ENCODE measurements around the gene FAM90A26.
"Not testable (repeated sequence)": the region's sequence is repeated elsewhere in the genome, so short reads cannot be mapped to it uniquely, and the experiment has no call there.

FAM90A26 gene

GRCh38 chr4:9169791-9170459, at the start of gene FAM90A26:
FAM90A26 (plus strand) TSS chr4:9170409; CDS start chr4:9173173, 2,764 bp downstream.
- DNase-seq (ENCODE audit: low read depth in 3 of 3): not testable (repeated sequence)

- not testable (repeated sequence) for DNase-seq (ENCODE audit: low read depth in 3 of 3)
Observed at GRCh38 chr4:9122711-9123110, 47.5 kb upstream of the FAM90A26 start.

DNA sequence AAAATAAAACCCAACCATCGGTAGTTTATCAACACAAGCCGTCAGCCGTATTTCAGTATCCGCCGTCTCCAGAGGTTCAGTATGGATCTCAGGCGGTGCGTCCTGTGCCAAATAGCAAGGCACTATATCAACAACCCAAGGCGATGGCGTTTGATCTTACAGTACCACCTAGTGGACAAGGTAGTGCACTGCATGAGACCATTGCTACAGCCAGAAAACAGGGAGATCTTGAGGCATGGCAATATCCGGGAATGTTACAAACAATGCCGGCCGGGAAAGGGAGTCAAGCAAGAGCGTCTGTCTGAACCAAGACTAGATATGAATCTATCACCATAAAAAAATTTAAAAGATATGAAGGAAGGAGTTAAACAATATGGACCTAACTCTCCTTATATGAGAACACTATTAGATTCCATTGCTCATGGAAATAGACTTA, 46.6 kb upstream of the FAM90A26 start:
- DNase-seq (ENCODE audit: low read depth in 3 of 3): peak in 2 of 3 experiments; percentile 3 to 12

DNA sequence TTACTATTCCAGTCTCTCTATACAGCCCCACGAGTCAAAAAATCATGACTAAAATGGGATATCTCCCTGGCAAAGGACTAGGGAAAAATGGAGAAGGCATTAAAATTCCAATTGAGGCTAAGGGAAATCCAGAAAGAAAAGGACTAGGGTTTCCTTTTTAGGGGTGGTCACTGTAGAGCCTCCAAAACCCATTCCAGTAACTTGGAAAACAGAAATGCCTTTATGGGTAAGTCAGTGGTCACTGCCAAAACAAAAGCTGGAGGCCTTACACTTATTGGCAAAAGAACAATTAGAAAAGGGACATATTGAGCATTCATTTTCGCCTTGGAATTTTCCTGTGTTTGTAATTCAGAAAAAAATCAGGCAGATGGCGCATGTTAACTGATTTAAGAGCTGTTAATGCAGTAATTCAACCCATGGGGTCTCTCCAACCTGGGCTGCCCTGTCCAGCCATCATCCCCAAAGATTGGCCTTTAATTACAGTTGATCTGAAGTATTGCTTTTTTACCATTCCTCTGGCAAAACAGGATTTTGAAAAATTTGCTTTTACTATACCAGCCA, 44.5 kb upstream of the FAM90A26 start:
- DNase-seq (ENCODE audit: low read depth in 3 of 3): not testable (repeated sequence)

GRCh38 chr4:9131420-9131819, 38.8 kb upstream of the FAM90A26 start:
- DNase-seq (ENCODE audit: low read depth in 3 of 3): not testable (repeated sequence)

DNA sequence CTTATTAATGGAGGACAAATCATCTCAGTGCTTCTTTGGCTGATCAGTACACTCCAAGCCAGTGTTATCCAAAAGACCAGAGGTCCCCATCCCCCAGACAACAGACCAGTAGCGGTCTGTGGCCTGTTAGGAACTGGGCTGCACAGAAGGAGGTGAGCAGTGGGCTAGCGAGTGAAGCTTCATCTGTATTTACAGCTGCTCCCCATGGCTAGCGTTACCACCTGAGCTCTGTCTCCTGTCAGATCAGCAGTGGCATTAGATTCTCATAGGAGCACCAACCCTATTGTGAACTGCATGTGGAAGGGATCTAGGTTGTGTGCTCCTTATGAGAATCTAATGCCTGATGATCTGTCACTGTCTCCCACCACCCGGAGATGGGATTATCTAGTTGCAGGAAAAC, 37.4 kb upstream of the FAM90A26 start:
- DNase-seq (ENCODE audit: low read depth in 3 of 3): not testable (repeated sequence)

GRCh38 chr4:9134011-9134410, 36.2 kb upstream of the FAM90A26 start:
- not testable (repeated sequence) for DNase-seq (ENCODE audit: low read depth in 3 of 3)

DNA sequence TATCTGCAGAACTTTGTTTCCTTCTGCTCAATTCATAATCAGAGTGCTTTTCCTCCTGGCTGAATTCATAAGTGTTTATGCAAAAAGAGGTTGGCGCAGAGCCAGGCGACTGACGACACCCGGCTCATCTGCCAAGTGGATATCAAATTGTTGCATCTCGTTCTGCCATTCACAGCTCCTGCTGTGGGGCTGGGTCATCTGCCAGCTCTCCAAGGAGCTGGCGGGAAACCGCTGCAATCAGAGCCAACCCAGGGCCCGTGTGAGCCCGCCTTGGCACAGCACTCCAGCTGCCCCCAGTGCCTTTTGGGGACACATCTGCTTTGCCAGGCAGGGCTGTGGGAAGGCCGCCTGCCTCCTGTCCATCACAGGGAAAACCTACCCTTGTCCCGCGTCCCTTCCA, 35.7 kb upstream of the FAM90A26 start:
- DNase-seq (ENCODE audit: low read depth in 3 of 3): not testable (repeated sequence)

GRCh38 chr4:9141050-9141449, 29.2 kb upstream of the FAM90A26 start:
- not testable (repeated sequence) for DNase-seq (ENCODE audit: low read depth in 3 of 3)

DNA sequence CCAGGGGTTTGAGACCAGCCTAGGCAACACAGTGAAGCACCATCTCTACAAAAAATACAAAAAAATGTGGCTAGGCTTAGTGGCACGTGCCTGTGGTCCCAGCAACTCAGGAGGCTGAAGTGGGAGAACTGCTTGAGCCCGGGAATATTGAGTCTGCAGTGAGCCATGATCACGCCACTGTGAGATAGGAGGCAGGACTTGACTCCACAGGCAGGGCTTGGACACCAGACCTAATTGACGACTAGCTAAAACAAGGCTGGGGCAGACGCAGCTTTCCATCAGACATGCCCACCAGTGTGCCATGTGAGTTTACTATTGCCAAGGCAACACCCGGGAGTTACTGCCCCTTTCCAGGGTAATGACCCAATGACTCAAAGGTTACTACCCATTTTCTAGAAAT, 27.4 kb upstream of the FAM90A26 start:
- DNase-seq (ENCODE audit: low read depth in 3 of 3): not testable (repeated sequence)

- no peak for DNase-seq (ENCODE audit: low read depth in 3 of 3)
Observed at GRCh38 chr4:9143421-9144080, 26.7 kb upstream of the FAM90A26 start.

- no peak for DNase-seq (ENCODE audit: low read depth in 3 of 3)
Observed at GRCh38 chr4:9146967-9147366, 23.2 kb upstream of the FAM90A26 start.

DNA sequence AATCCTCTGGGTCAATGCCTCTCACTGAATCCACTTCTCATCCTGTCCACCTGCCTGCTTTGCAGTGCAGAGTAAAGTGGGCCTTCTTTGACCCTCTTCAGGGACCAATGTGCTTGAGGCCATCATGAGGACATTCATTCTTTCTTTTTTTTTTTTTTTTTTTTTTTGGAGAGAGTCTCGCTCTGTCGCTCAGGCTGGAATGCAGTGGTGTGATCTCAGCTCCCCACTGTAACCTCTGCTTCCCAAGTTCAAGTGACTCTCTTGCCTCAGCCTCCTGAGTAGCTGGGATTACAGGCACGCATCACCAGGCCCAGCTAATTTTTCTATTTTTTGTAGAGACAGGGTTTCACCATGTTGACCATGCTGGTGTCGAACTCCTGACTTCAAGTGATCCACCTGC, 22.8 kb upstream of the FAM90A26 start:
- DNase-seq (ENCODE audit: low read depth in 3 of 3): not testable (repeated sequence)

DNA sequence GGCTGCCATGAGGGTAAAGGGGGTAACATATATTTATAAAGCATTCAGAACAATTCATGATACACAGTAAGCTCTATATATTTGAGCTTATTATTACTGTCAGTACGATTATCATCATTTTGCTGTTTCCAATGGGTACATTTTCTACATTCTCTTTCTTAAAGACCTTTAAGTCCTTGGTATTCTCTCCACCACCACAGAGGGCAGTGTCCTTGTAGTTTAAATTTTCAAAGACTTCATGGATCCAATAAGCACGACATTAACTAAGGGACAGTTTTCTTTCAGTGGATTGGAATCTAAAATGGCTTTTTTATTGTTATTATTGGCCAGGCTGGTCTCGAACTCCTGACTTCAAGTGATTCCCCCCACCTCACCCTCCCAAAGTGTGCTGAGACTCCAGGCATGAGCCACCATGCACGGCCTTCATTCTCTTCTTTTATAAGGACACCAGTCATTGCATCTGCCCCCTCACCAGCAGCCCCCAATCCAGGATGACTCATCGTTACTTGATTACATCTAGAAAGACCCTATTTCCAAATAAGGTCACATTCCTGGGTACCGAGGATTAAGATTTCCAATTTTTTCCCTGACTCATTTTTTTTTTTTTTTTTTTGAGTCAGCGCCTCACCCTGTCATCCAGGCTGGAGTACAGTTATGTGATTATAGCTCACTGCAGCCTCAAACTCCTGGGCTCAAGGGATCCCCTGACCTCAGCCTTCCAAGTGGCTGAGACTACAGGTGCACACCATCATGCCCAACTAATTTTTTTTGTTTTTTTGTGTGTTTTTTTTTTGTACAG, 21.4 kb upstream of the FAM90A26 start:
- not testable (repeated sequence) for DNase-seq (ENCODE audit: low read depth in 3 of 3)

- DNase-seq (ENCODE audit: low read depth in 3 of 3): not testable (repeated sequence)
Observed at GRCh38 chr4:9151809-9152179, 18.4 kb upstream of the FAM90A26 start.

DNA sequence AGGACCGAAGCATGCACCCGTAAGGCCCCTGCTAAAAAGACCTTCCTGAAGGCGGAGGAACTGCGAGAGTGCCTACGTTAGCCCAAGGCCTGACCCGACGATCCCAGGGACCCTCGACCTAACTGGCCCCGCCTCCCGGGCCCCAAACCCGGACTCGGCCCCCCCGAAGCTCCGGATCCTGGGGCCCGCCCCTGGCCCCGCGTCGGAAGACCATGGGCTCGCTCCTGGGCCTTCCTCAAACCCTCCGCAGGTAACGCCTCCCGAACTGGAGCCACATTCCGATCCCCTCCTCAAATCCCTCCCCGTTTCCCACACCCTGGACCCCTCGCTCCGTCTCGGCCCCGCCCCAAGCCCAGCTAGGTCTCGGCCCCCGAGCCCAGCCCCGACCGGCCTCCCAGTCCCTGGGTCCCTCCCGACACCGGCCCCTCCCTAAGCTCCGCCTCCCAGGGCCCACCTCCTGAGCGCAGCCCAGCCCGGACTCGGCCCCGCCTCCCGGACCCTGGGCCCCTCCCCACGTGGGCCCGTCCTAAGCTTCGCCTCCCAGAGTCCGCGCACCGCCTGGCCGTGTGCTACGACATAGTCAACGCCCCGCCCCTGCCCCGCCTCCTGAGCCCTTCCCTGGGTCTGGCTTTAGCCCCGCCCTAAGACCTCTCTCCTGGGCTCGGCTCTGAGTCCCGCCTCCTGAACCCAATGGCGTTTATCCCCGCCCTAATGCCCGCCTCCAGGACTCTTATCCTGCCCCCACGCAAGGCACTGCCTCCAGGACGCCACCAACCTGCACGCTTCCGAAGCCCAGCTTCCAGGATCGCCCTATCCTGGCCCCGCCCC, 17.8 kb upstream of the FAM90A26 start:
- peak; percentile 91 to 95 (median 94) for DNase-seq (ENCODE audit: low read depth in 3 of 3)

DNA sequence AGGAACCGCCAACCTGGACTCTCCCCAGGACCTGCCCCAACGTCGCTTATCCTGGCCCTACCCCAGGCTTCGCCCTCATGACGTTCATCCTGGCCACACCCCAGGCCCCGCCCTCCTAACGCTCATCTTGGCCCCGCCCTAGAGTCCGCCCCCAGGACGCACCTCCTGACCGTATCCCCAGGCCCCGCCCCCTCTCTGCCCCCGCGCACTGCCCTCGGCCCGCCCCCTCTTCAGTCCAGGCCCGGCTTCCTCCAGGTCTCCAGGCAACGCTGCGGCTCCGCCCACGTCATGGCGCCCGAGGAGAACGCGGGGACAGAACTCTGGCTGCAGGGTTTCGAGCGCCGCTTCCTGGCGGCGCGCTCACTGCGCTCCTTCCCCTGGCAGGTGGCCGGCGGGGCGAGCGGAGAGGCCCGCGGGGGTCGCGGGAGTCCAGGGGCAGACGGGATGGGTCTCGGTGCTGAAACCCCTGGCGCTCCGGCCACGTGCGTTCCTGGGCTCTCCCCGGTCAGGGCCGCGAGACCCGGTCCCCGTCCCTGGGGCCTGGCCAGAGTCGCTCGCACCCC, 17.1 kb upstream of the FAM90A26 start:
- DNase-seq (ENCODE audit: low read depth in 3 of 3): peak; percentile 93 to 95 (median 94)

- not testable (repeated sequence) for DNase-seq (ENCODE audit: low read depth in 3 of 3)
Observed at GRCh38 chr4:9153571-9154157, 16.5 kb upstream of the FAM90A26 start.

- DNase-seq (ENCODE audit: low read depth in 3 of 3): not testable (repeated sequence)
Observed at GRCh38 chr4:9155101-9155886, 14.9 kb upstream of the FAM90A26 start.

- not testable (repeated sequence) for DNase-seq (ENCODE audit: low read depth in 3 of 3)
Observed at GRCh38 chr4:9158392-9158791, 11.8 kb upstream of the FAM90A26 start.
